Activated naive CD4-positive, alpha-beta T cell treated with anti-CD3 and anti-CD28 coated beads for 36 hours (primary cell): Measurements from ENCODE around the gene ZBTB11. TPM values are rescaled to one million over a fixed set of nuclear protein-coding genes. Genes with fewer than 3 reads are reported as not detected.
"Not testable (repeated sequence)": the region's sequence is repeated elsewhere in the genome, so short reads cannot be mapped to it uniquely, and the experiment has no call there.

Experiments used
- CTCF ChIA-PET: fragments of 350-600 bp; sonication (Branson Sonifier 250); formaldehyde crosslinking; loops from one replicate; lab custom pipeline; 2021; ENCODE audit warnings: antibody characterized with exemption; lab: Charles Lee
- DNase-seq: peaks from one replicate; pipeline ENCODE4 v3.0.0-alpha.2; 2020
- H3K27ac Mint-ChIP-seq: one replicate; pipeline ENCODE4 v1.8.0; 2021; ENCODE audit warnings: mild to moderate bottlenecking, mixed read lengths
- H3K27me3 Mint-ChIP-seq: one replicate; pipeline ENCODE4 v1.8.0; 2021; ENCODE audit warnings: low read depth, mixed read lengths
- H3K36me3 Mint-ChIP-seq: one replicate; pipeline ENCODE4 v1.8.0; 2021; ENCODE audit warnings: low read depth, mixed read lengths
- H3K4me1 Mint-ChIP-seq: one replicate; pipeline ENCODE4 v1.8.0; 2021; ENCODE audit warnings: low read depth, mixed read lengths
- H3K4me3 Mint-ChIP-seq: one replicate; pipeline ENCODE4 v1.8.0; 2021; ENCODE audit warnings: mild to moderate bottlenecking, moderate library complexity, mixed read lengths
- H3K9me3 Mint-ChIP-seq: one replicate; pipeline ENCODE4 v1.8.0; 2021; ENCODE audit warnings: mixed read lengths
- intact Hi-C: fragments of 100-400 bp; cut with micrococcal nuclease; formaldehyde crosslinking; loops from one replicate; pipeline ENCODE4 v1.15.1; 2023
- total RNA-seq, 2 experiments: library from RNA; stranded (reverse); gene quantifications; one replicate each; pipeline ENCODE4 v1.2.3, GENCODE V29; 2021

ZBTB11 gene
- total RNA-seq, 2 experiments from 2014 or later = 31.2 to 31.7 TPM

DNA sequence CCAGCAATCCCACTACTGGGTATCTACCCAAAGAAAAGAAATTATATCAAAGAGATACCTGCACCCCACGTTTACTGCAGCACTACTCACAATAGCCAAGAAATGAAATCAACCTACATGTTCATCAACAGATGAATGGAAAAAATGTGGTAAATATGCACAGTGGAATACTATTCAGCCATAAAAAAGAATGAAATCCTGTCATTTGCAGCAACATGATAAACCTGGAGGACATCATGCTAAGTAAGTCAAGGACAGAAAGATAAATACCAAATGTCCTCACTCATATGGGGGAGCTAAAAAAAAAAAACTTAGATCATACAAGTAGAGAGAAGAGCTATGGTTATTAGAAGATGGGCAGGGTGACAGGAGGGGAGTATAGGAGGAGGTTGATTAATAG lies 9.1 kb downstream of the ZBTB11 start:
- no peaks in the 10 kb centered on the region for H3K27me3 Mint-ChIP-seq

DNA sequence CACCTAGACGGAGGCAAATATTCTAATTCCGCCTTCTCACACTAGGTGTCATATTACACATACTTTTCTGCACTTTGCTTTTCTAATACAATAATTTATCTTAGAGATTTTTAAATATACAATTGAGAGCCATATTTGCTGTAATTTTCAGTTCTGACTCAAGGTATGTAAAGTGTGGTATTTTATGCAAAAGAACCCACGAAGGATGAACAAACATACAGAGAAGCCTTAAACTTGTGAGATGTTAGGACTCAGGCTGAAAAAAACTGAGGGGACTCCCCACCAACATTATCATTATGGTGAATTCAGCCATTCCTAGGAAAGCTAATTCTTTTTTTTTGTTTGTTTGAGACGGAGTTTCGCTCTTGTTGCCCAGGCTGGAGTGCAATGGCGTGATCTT lies 9.6 kb downstream of the ZBTB11 start:
- intact Hi-C loops = no loop called here

More for the DNA sequence above, 9.1 kb downstream of the ZBTB11 start:
- H3K4me1 Mint-ChIP-seq = peaks cover 11% of the 10 kb centered on the region
- no peak for DNase-seq
- no peak overlapping the region for H3K4me3 Mint-ChIP-seq
- intact Hi-C loops = no loop called here
- H3K9me3 Mint-ChIP-seq = no peaks in the 10 kb centered on the region
- CTCF ChIA-PET = interaction anchor here (0.6 to 1.1 kb wide), 3 partner anchors 79 to 1205 kb away, joined by 3 to 6 read pairs (median 3); no protein-coding TSS in a partner anchor
- peaks cover 40% of the 10 kb centered on the region for H3K36me3 Mint-ChIP-seq
- H3K27ac Mint-ChIP-seq = no peak overlapping the region

DNA sequence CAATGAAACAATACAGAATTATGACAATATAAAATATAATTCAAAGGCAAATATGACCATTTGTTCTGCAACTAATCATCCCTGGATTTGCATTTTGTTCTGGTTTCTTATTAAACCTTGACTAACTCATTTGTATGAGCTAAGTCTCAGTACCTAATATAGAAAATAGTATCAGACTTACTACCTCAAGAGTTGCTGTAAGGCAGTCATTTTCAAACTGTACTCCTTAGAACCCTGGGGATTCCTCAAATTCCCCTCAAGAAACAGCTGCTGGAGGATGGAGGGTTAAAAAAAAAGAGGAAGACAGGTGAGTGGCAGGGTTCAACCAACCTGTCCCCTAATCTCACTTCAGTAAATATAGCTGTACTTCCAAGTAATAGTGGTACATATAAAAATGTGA lies 11.1 kb downstream of the ZBTB11 start:
- CTCF ChIA-PET = interaction anchor here (1.4 kb wide), 1 partner anchor 10 kb away, joined by 4 read pairs; no protein-coding TSS in a partner anchor
- no peak overlapping the region for H3K27ac Mint-ChIP-seq
- H3K4me1 Mint-ChIP-seq = peaks cover under 1% of the 10 kb centered on the region
- DNase-seq = no peak
- no peak overlapping the region for H3K4me3 Mint-ChIP-seq
- no peaks in the 10 kb centered on the region for H3K27me3 Mint-ChIP-seq
- H3K9me3 Mint-ChIP-seq = no peaks in the 10 kb centered on the region
- peaks cover 31% of the 10 kb centered on the region for H3K36me3 Mint-ChIP-seq
- intact Hi-C loops = no loop called here

More for the DNA sequence above, 9.6 kb downstream of the ZBTB11 start:
- no peaks in the 10 kb centered on the region for H3K27me3 Mint-ChIP-seq
- no peak for DNase-seq
- H3K4me1 Mint-ChIP-seq = peaks cover 6% of the 10 kb centered on the region
- H3K36me3 Mint-ChIP-seq = peaks cover 39% of the 10 kb centered on the region
- H3K4me3 Mint-ChIP-seq = no peak overlapping the region
- H3K9me3 Mint-ChIP-seq = no peaks in the 10 kb centered on the region
- CTCF ChIA-PET = interaction anchor here (1.1 to 1.4 kb wide), 2 partner anchors 9 to 78 kb away, joined by 4 to 6 read pairs; no protein-coding TSS in a partner anchor
- no peak overlapping the region for H3K27ac Mint-ChIP-seq

DNA sequence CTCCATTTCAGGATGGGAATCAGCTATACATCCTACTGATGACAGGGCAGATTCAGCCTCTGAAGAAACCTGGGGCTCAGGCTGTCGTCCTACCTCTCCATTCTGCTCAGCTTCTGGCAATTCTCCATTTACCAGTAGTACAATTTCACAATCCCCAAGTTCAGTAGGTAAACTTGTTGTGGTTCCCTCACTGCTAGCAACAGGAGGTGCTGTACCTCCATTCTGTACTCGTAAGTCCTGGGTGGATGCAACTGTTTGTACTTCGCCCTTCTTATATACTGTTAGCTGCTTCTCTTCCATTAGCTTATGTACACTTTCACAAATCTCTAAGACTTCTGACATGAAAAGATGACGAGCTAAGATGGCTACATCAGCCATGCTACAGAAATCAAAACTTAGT lies 11.6 kb downstream of the ZBTB11 start:
- Mint-ChIP-seq H3K27ac (no peak overlapping the region), H3K4me1 (no peaks in the 10 kb centered on the region), H3K36me3 (peaks cover 32% of the 10 kb centered on the region), H3K9me3 (no peaks in the 10 kb centered on the region), H3K4me3 (no peak overlapping the region), H3K27me3 (no peaks in the 10 kb centered on the region)
- intact Hi-C loops = no loop called here
- CTCF ChIA-PET = interaction anchor here (0.7 to 1.3 kb wide), 2 partner anchors 20 to 65 kb away, joined by 3 to 4 read pairs; no protein-coding TSS in a partner anchor
- DNase-seq = no peak

DNA sequence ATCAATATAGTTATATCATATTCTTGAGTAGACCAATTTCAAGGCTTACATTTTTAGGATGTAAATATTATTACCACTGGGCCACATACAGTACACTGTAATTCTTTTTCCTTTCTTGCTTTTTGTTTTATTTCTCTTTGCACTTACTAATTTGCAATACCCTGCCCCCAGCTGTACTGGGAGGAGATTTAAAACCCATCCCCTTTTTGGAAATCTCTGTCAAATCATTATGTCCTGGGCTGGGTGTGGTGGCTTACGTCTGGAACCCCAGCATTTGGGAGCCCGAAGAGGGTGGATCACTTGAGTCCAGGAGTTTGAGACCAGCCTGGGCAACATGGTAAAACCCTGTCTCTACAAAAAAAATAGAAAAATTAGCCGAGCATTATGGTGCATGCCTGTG lies 16.2 kb downstream of the ZBTB11 start:
- CTCF ChIA-PET = no interaction called here

DNA sequence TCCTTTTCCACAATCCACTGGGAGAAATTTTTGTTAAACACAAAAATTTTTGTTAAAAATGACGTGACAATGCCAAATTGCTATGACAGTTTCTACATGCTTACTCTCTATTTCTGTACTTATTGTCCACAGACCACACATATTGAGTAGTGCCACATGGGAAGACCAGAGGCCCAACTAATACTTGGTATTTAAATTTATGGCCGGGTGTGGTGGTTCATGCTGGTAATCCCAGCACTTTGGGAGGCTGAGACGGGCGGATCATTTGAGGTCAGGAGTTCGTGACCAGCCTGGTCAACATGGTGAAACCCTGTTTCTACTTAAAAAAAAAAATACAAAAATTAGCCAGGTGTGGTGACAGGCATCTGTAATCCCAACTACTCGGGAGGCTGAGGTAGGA lies 20.3 kb downstream of the ZBTB11 start:
- H3K4me1 Mint-ChIP-seq = peaks cover 2% of the 10 kb centered on the region
- no peaks in the 10 kb centered on the region for H3K27me3 Mint-ChIP-seq

More for the DNA sequence above, 16.2 kb downstream of the ZBTB11 start:
- no peak overlapping the region for H3K4me3 Mint-ChIP-seq
- DNase-seq = no peak
- H3K27ac Mint-ChIP-seq = no peak overlapping the region
- no peaks in the 10 kb centered on the region for H3K9me3 Mint-ChIP-seq
- intact Hi-C loops = no loop called here
- H3K4me1 Mint-ChIP-seq = no peaks in the 10 kb centered on the region
- H3K36me3 Mint-ChIP-seq = peaks cover 35% of the 10 kb centered on the region
- H3K27me3 Mint-ChIP-seq = no peaks in the 10 kb centered on the region

DNA sequence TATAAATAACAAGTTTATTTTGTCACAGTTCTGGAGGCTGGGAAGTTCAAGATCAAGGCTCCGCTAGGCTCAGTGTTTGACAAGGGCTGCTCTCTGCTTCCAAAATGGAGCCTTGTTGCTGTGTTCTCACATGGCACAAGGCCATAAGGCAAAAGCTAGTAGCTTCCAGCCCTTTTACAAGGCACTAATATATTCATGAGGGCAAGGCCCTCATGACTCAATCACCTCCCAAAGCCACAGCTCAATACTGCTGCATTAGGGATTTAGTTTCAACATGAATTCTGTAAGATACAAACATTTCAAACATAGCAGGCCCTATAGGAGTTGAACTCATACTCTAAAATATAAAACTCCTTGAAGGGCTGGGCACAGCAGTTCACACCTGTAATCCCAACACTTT lies 30.2 kb downstream of the ZBTB11 start:
- DNase-seq = no peak
- peaks cover 17% of the 10 kb centered on the region for H3K36me3 Mint-ChIP-seq
- H3K4me1 Mint-ChIP-seq = peaks cover 24% of the 10 kb centered on the region
- H3K4me3 Mint-ChIP-seq = no peak overlapping the region
- CTCF ChIA-PET = interaction anchor here (0.7 kb wide), 1 partner anchor 27 kb away, joined by 4 read pairs; no protein-coding TSS in a partner anchor
- intact Hi-C loops = loop anchor here (10.0 kb wide), 1 partner anchor 1182 kb away; no protein-coding TSS in a partner anchor
- H3K27ac Mint-ChIP-seq = no peak overlapping the region
- no peaks in the 10 kb centered on the region for H3K9me3 Mint-ChIP-seq
- H3K27me3 Mint-ChIP-seq = no peaks in the 10 kb centered on the region

More for the DNA sequence above, 20.3 kb downstream of the ZBTB11 start:
- Mint-ChIP-seq H3K4me3 (no peak overlapping the region), H3K9me3 (no peaks in the 10 kb centered on the region), H3K36me3 (peaks cover 48% of the 10 kb centered on the region), H3K27ac (no peak overlapping the region)
- intact Hi-C loops = no loop called here
- no peak for DNase-seq
- CTCF ChIA-PET = no interaction called here

DNA sequence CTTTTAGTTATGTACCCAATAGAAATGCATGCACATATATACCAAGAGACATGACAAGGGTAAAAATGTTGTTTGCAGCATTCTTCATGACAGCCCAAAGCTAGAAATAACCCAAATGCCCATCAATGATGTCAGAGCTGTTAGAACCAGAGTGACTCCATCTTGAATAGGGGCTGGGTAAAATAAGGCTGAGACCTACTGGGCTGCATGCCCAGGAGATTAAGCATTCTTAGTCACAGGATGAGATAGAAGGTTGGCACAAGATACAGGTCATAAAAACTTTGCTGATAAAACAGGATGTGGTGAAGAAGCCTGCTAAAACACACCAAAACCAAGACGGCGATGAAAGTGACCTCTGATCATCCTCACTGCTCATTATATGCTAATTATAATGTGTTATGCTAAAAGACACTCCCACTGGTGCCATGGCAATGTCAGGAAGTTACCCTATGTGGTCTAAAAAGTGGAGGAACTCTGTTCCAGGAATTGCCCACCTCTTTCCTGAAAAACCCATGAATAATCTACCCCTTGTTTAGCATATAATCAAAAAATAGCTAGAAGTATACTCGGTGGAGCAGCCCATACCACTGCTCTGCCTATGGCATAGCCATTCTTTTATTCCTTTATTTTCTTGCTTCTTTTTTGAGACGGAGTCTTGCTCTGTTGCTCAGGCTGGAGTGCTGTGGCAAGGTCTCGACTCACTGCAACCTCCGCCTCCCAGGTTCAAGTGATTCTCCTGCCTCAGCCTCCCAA lies 32.9 kb downstream of the ZBTB11 start:
- Mint-ChIP-seq H3K4me1 (peaks cover 24% of the 10 kb centered on the region), H3K27me3 (no peaks in the 10 kb centered on the region), H3K9me3 (no peaks in the 10 kb centered on the region), H3K27ac (peak overlapping the region; percentile 83), H3K36me3 (peaks cover 7% of the 10 kb centered on the region), H3K4me3 (no peak overlapping the region)
- intact Hi-C loops = loop anchor here (1.0 to 10.0 kb wide), 7 partner anchors 32 to 1179 kb away; partner anchors contain the start of gene CEP97
- CTCF ChIA-PET = interaction anchor here (0.6 to 1.4 kb wide), 3 partner anchors 21 to 516 kb away, joined by 3 to 4 read pairs (median 3); no protein-coding TSS in a partner anchor
- peak; percentile 69 for DNase-seq

DNA sequence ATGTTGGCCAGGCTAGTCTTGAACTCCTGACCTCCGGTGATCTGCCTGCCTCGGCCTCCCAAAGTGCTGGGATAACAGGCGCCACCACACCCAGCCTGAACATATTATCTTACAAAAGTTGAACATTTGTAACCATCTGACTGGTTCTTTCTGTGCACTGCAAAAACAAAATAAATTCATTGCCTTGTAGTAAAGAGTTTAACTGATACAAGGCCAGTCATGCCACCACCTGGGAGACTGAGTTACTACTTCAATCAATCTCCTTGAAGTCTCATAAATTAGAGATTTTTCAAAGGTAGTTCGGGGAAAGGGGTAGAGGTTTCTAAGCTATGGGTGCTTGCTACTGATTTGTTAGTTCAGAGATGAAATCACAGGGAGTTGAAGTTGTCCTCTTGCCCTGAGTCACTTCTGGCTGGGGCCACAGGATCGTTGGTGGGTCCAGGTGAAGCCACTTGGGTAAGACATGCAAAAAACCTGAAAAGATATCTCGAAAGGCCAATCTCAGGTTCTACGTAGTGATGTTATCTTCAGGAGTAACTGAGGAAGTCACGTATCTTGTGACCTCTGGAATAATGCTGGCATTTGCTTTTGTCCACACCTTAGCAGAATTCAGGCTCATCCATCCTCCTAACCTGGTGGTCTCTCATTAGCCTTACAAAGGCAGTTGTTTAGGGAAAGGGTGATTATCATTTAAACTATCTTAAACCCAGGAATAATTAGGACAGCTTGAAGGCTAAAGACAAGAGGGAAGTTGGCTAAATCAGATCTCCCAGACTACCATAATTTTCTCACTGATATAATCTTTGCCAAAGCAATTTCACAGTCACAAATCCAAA lies 33.7 kb downstream of the ZBTB11 start:
- CTCF ChIA-PET = no interaction called here
- peaks cover 4% of the 10 kb centered on the region for H3K36me3 Mint-ChIP-seq
- peak overlapping the region; percentile 83 for H3K27ac Mint-ChIP-seq
- H3K9me3 Mint-ChIP-seq = no peaks in the 10 kb centered on the region
- H3K4me3 Mint-ChIP-seq = no peak overlapping the region
- no peaks in the 10 kb centered on the region for H3K27me3 Mint-ChIP-seq
- peak; percentile 20 for DNase-seq
- intact Hi-C loops = loop anchor here (10.0 kb wide), 1 partner anchor 1178 kb away; no protein-coding TSS in a partner anchor
- H3K4me1 Mint-ChIP-seq = peaks cover 24% of the 10 kb centered on the region

DNA sequence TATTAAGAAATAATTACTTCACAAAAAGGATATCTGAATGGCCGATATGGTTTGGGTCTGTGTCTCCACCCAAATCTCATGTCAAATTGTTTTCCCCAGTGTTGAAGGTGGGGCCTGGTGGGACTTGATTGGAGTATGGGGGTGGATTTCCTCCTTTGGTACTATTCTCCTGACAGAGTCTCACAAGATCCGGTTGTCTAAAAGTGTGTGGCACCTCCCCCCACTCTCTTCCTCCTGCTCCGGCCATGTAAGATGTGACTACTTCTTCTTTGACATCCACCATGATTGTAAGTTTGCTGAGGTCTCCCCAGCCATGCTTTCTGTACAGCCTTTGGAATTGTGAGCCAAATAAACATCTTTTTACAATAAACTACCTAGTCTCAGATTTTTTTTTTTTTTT lies 34.5 kb downstream of the ZBTB11 start:
- Mint-ChIP-seq H3K36me3 (peaks cover 3% of the 10 kb centered on the region), H3K4me3 (no peak overlapping the region), H3K4me1 (peaks cover 24% of the 10 kb centered on the region), H3K27me3 (no peaks in the 10 kb centered on the region), H3K9me3 (no peaks in the 10 kb centered on the region), H3K27ac (no peak overlapping the region)
- CTCF ChIA-PET = no interaction called here
- DNase-seq = no peak
- intact Hi-C loops = loop anchor here (10.0 kb wide), 1 partner anchor 1178 kb away; no protein-coding TSS in a partner anchor

DNA sequence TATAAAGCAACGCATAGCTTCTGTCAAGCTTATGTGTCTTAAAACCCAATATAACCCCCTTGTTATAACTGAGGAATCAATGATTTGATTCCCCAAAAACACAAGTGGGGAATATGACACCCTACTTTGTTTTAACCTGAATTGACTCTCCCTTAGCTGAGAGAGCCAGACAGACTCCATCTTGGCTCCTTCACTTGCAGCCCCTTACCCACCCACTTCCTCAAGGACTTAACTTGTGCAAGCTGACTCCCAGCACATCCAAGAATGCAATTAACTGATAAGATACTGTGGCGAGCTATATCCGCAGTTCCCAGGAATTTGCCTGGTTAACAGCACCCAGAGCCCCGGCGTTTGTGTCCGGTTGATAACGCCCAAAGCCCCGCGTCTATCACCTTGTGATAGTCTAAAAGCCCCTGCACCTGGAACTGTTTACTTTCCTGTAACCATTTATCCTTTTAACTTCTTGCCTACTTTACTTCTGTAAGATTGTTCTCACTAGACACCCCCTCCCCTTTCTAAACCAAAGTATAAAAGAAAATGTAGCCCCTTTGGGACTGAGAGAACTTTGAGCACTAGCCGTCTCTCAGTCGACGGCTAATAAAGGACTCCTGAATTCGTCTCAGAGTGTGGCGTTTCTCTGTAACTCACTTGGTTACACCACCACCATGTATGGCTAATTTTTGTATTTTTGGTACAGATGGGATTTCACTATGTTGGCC lies 35.4 kb downstream of the ZBTB11 start:
- H3K27ac Mint-ChIP-seq = not testable (repeated sequence)

More for the DNA sequence above, 35.4 kb downstream of the ZBTB11 start:
- DNase-seq, H3K4me3 Mint-ChIP-seq, CTCF ChIA-PET, H3K9me3 Mint-ChIP-seq, H3K36me3 Mint-ChIP-seq, H3K27me3 Mint-ChIP-seq: not testable (repeated sequence)
- peaks cover 24% of the 10 kb centered on the region for H3K4me1 Mint-ChIP-seq
- intact Hi-C loops = loop anchor here (10.0 kb wide), 1 partner anchor 1177 kb away; no protein-coding TSS in a partner anchor
